GM12865 (cell line): ENCODE results near the gene GRHL1.
A peak's percentile ranks its signal among the peaks of the same experiment; 100 is the strongest.

Source experiments
- DNase-seq: peaks from one replicate; pipeline ENCODE4 v3.0.0; 2010; ENCODE audit warnings: low read depth
- H3K4me3 ChIP-seq: 2 replicates; pipeline ENCODE4 v1.5.1; 2011; ENCODE audit warnings: mild to moderate bottlenecking, low read depth, low read length, control low read depth
- TF ChIP-seq, protein P1 (sequence below): IDR thresholded peaks from 2 replicates; pipeline ENCODE4 v1.5.1; 2011; ENCODE audit warnings: low read length, control low read depth, low read depth, inconsistent platforms; ENCODE audit not compliant: insufficient read depth; ENCODE audit errors: missing control alignments

Gene GRHL1

DNA sequence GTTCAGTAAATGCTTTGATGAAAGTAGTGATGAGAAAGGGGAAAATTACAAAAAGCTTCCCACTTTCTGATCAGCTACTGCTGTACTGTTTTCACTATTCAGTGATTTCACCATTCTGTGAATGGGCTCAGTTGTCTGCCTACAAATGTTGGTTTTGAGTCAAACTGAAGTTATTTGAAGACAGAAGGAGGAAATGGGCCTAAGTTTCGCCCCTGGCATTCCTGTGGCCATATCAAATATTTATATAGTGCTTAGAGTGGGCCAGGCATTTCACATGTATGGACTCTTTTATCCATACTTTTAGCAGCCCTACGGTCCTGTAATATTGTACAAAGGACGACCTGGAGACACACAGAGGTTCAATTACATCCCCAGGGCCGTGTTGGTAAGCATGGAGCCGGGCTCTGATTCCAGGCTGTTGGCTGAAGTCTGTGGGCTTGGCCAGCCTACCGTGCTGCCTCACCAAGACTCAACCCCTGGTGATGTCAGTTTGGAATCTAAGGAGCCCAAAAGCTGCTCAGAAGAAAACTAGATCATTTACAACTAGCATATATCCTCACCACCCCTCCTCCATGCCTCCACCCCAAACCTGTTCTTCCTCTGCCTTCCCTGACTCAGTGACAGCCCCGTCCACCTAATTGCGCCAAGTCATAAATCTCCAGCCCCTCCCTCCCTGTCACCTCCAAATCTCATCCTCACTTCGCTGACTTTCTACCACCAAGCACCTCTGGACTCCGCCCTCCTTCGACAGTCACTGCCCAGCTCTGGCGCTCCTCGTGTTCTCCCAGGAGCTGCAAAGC, 10.1 kb upstream of the GRHL1 start:
- TF ChIP-seq, protein P1, sequence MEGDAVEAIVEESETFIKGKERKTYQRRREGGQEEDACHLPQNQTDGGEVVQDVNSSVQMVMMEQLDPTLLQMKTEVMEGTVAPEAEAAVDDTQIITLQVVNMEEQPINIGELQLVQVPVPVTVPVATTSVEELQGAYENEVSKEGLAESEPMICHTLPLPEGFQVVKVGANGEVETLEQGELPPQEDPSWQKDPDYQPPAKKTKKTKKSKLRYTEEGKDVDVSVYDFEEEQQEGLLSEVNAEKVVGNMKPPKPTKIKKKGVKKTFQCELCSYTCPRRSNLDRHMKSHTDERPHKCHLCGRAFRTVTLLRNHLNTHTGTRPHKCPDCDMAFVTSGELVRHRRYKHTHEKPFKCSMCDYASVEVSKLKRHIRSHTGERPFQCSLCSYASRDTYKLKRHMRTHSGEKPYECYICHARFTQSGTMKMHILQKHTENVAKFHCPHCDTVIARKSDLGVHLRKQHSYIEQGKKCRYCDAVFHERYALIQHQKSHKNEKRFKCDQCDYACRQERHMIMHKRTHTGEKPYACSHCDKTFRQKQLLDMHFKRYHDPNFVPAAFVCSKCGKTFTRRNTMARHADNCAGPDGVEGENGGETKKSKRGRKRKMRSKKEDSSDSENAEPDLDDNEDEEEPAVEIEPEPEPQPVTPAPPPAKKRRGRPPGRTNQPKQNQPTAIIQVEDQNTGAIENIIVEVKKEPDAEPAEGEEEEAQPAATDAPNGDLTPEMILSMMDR = no peak
- no peak overlapping the region for H3K4me3 ChIP-seq
- peak; percentile 24 for DNase-seq

DNA sequence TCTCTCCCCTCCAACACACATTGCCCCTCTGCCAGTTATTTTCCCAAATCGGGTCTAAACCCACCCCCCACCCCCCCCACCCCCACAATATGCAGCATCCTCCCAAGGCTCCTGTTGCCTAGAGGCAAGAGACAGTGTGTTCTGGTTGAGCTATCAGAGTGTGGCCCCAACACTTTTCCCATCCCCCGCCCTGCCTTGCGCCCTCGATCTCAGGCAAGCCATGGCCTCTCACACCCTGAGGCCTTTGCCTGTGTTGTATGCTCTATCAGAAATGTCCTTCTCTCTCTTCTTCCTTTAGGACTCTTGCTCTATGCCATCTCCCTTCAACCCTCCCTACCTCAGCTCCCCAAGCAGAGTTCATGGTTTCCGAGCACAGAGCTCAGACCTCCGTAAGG, 9.5 kb upstream of the GRHL1 start:
- TF ChIP-seq, protein P1 = no peak
- H3K4me3 ChIP-seq = no peak overlapping the region
- DNase-seq = no peak

DNA sequence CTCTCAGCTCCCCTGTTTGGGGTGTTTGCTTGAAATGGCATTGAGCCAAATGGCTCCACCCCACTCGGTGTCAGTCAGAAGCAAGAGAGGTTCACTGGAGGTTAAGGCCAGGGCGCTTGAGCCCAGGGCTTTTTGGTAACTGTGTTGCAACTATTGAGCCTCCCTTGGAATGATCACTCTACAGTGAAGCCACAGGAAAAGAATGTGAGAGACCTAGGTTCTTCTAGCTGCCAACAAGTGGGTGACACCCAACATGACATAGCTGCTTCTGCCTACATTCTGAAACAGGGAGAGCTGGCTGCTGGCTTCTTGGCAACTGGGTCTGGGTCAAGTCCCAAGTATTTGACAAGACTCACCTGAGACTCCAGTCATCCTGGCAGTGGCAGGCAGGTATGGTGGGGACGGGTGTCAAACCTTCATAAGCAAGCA, 7.1 kb upstream of the GRHL1 start:
- peak; percentile 16 for DNase-seq
- TF ChIP-seq, protein P1 = no peak

DNA sequence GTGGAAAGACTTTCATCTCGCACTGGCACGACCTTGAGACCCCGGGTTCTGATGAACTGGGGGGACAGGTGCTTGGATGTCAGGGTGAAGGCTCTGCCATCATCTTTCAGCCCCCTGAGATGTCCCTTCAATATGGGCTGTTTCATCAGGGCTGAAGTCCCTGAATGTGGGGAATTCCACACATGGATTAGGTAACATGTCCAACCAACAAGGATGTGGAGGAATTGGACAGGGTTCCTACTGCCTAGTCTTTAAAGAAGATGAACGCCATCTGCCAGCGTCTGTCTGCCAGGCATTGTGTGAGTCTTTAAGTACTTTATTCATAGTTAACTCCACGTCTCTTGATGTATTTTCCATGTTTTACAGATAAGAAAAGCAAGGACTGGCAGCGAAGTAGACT, 5.9 kb upstream of the GRHL1 start:
- no peak overlapping the region for H3K4me3 ChIP-seq
- DNase-seq = no peak
- TF ChIP-seq, protein P1 = no peak

More for the DNA sequence above, 7.1 kb upstream of the GRHL1 start:
- no peak overlapping the region for H3K4me3 ChIP-seq

DNA sequence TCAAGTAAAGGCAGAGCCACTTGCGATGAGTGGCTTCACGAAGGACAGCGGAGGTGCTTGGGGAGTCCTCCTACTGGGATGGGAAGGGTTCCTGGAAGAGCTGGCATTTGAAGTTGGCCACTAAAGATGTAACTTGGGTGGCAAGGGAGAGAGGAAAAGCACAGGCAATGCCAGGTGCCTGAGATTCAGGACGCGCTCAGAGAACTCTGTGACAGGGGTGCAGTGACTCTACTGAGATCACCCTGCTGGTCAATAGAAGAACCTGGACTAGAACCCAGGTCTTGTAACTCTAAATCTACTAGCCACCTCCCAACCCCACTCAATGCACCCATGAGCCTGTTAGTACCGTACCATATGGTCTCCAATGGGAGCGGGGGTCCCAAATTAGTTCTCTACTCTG, 5.4 kb upstream of the GRHL1 start:
- no peak overlapping the region for H3K4me3 ChIP-seq
- DNase-seq = no peak
- TF ChIP-seq, protein P1 = no peak

DNA sequence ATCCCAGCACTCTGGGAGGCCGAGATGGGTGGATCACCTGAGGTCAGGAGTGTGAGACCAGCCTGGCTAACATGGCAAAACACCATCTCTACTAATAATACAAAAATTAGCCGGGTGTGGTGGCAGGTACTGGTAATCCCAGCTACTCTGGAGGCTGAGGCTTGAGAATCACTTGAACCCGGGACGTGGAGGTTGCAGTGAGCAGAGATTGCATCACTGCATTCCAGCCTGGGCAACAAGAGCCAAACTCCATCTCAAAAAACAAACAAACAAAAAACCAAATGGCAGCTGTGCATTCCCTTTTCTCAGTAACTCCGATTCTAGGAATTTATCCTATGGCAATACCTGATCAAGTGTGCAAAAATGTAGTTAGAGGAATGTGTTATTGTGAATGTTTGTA, 4.7 kb upstream of the GRHL1 start:
- no peak for DNase-seq
- TF ChIP-seq, protein P1 = no peak
- H3K4me3 ChIP-seq = no peak overlapping the region

DNA sequence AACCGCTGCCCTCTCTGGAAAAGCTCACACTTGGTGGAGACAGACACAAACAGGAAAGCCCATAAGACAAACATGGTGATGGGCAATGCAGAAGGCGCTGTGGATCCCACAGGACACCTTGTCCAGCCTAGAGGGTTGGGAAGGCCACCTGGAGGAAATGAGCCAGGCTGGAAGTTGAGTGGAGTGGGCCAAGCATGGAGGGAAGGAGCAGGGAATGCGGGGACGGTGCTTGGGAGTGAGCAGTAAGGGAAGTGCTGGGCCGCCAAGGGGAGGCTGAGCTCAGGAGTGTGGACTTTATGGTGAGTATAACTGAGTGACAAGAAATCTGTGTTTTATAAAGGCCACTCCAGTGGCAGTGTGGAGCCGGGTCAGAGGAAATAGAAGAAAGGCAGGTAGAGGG, 2.8 kb upstream of the GRHL1 start:
- no peak overlapping the region for H3K4me3 ChIP-seq
- TF ChIP-seq, protein P1 = no peak
- DNase-seq = no peak
